Mesothelial cell of epicardium (in vitro differentiated cells): Measurements from ENCODE around the gene EPB41L4A. TPM values are rescaled to one million over a fixed set of nuclear protein-coding genes. Genes with fewer than 3 reads are reported as not detected.
A peak's percentile ranks its signal among the peaks of the same experiment; 100 is the strongest.
"Not testable (repeated sequence)": the region's sequence is repeated elsewhere in the genome, so short reads cannot be mapped to it uniquely, and the experiment has no call there.

Experiments used
- DNase-seq, 2 experiments: peaks; one replicate each; pipeline ENCODE4 v3.0.0; 2021; ENCODE audit warnings: low spot score in 2 of 2; ENCODE audit not compliant: unreplicated experiment in 2 of 2
- H3K27ac Mint-ChIP-seq: 2 replicates; pipeline ENCODE4 v1.8.0; 2021; ENCODE audit warnings: mixed read lengths
- H3K27me3 Mint-ChIP-seq: 2 replicates; pipeline ENCODE4 v1.8.0; 2021; ENCODE audit warnings: low read depth, mixed read lengths
- H3K36me3 Mint-ChIP-seq: 2 replicates; pipeline ENCODE4 v1.8.0; 2021; ENCODE audit warnings: mixed read lengths
- H3K4me1 Mint-ChIP-seq: 2 replicates; pipeline ENCODE4 v1.8.0; 2021; ENCODE audit warnings: mixed read lengths
- H3K4me3 Mint-ChIP-seq: 2 replicates; pipeline ENCODE4 v1.8.0; 2021; ENCODE audit warnings: mild to moderate bottlenecking, moderate library complexity, mixed read lengths
- H3K9me3 Mint-ChIP-seq: 2 replicates; pipeline ENCODE4 v1.8.0; 2021; ENCODE audit warnings: mixed read lengths
- total RNA-seq: library from RNA; stranded (reverse); gene quantifications from 3 replicates; pipeline ENCODE4 v1.2.1, GENCODE V29; 2021
- TF ChIP-seq, protein P1 (sequence below): fragments of 200-600 bp; sonication (generic); IDR thresholded peaks from one replicate; pipeline ENCODE4 v1.5.0; 2021; ENCODE audit warnings: antibody characterized with exemption; ENCODE audit not compliant: unreplicated experiment

The EPB41L4A gene
- total RNA-seq, 1 donor from 2014 or later, result 39.3 TPM

DNA sequence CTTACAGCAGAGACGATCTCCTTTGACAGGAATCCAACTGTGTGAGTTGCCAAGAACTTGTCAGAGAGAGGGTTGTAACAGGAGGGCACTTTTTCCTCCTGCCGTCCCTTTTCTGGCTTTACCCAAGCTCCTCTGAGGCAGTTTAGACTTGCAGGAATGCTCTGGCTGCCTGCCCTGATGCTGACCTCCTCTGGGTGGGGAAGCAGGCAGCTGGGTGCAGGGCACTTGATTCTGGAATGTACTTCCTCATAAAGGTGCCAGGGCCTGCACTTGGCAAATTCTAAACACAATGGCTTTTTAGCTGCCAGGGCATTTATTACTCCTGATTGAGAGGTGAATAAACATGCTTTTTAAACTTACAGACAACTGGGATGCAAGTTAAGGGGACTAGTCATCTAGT lies 190.4 kb downstream of the EPB41L4A start:
- no peak overlapping the region for H3K27ac Mint-ChIP-seq
- H3K9me3 Mint-ChIP-seq, result no peaks in the 10 kb centered on the region
- TF ChIP-seq, protein P1, sequence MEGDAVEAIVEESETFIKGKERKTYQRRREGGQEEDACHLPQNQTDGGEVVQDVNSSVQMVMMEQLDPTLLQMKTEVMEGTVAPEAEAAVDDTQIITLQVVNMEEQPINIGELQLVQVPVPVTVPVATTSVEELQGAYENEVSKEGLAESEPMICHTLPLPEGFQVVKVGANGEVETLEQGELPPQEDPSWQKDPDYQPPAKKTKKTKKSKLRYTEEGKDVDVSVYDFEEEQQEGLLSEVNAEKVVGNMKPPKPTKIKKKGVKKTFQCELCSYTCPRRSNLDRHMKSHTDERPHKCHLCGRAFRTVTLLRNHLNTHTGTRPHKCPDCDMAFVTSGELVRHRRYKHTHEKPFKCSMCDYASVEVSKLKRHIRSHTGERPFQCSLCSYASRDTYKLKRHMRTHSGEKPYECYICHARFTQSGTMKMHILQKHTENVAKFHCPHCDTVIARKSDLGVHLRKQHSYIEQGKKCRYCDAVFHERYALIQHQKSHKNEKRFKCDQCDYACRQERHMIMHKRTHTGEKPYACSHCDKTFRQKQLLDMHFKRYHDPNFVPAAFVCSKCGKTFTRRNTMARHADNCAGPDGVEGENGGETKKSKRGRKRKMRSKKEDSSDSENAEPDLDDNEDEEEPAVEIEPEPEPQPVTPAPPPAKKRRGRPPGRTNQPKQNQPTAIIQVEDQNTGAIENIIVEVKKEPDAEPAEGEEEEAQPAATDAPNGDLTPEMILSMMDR, result no peak
- H3K4me3 Mint-ChIP-seq, result peak overlapping the region; percentile 5
- peak; percentile 35 to 68 for DNase-seq
- peaks cover 7% of the 10 kb centered on the region for H3K36me3 Mint-ChIP-seq
- H3K4me1 Mint-ChIP-seq, result peaks cover 13% of the 10 kb centered on the region
- H3K27me3 Mint-ChIP-seq, result no peaks in the 10 kb centered on the region

DNA sequence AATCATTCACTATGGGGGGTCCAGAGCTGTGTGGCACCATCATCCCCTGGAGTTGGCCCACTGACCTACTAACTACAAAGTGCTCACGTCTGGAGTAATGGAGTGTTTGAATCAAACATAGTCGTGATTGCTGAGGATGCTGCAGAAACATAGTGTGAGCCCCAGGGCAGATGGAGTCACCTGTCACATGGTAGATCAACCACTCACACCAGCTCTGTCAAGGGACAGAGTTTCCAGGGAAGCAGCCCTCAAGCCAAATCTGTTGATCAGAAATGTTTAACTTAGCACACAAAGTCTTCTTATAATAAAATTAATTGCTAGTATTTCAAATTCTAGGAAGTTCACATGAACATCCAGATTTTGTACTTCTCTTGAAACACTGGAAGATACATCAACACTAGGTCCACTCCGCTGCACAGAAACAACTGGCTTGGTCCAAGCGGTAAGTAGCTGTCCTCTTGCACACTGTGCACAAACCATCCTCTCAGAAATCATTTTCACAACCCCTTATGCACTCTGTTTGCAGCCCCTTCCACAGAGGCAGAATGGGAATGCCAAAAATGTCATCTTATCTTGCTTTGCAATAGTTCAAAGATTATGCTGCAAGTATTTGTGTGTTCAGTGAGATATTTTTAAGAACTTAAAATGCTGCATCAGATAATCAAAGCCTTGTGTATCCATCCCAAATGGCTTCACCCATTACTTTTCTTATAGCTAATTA lies 191.0 kb downstream of the EPB41L4A start:
- H3K27ac Mint-ChIP-seq, result no peak overlapping the region
- peak overlapping the region; percentile 5 for H3K4me3 Mint-ChIP-seq

DNA sequence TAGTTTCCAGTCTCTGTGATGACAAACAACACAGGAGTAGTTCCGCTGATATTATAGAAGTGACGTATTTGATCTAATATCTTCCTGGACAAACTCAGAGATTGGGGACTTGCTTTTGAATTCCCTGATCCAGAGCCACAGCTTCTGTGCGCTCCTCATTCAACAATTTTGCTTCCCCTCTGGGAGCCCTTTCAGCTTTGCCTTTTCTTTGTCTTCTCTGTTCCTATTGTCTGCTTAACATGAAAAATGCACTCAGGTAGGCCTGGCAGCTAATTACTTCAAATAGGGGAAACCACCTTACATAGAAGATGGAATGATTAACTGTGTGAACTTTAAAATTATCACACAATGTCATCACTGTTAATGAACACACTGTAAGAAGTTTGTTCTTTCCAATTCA lies 192.9 kb downstream of the EPB41L4A start:
- Mint-ChIP-seq H3K4me3 (no peak overlapping the region), H3K27me3 (no peaks in the 10 kb centered on the region)
- DNase-seq, result no peak

More for the DNA sequence above, 191.0 kb downstream of the EPB41L4A start:
- DNase-seq, result no peak
- TF ChIP-seq, protein P1, result no peak
- H3K4me1 Mint-ChIP-seq, result peaks cover 17% of the 10 kb centered on the region
- no peaks in the 10 kb centered on the region for H3K9me3 Mint-ChIP-seq
- H3K27me3 Mint-ChIP-seq, result no peaks in the 10 kb centered on the region
- H3K36me3 Mint-ChIP-seq, result peaks cover 6% of the 10 kb centered on the region

DNA sequence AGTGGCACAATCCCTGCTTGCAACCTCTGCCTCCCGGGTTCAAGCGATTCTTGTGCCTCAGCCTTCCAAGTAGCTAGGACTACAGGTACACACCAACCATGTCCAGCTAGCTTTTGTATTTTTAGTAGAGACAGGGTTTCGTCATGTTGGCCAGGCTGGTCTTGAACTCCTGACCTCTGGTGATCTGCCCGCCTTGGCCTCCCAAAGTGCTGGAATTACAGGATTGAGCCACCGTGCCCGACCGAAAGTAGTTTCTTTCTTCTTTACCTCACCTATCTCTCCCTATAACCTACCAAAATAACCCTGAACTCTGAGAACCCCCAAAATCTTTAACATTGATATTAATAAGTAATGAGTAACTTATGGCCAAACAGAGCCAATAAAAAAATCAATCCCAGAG lies 196.1 kb downstream of the EPB41L4A start:
- not testable (repeated sequence) for H3K4me3 Mint-ChIP-seq, H3K36me3 Mint-ChIP-seq, DNase-seq, H3K9me3 Mint-ChIP-seq, H3K27me3 Mint-ChIP-seq
- Mint-ChIP-seq H3K4me1 (peaks cover 26% of the 10 kb centered on the region), H3K27ac (peak overlapping the region; percentile 61)

More for the DNA sequence above, 192.9 kb downstream of the EPB41L4A start:
- H3K36me3 Mint-ChIP-seq, result peaks cover 5% of the 10 kb centered on the region
- H3K4me1 Mint-ChIP-seq, result peaks cover 26% of the 10 kb centered on the region
- TF ChIP-seq, protein P1, result no peak
- no peaks in the 10 kb centered on the region for H3K9me3 Mint-ChIP-seq
- no peak overlapping the region for H3K27ac Mint-ChIP-seq

DNA sequence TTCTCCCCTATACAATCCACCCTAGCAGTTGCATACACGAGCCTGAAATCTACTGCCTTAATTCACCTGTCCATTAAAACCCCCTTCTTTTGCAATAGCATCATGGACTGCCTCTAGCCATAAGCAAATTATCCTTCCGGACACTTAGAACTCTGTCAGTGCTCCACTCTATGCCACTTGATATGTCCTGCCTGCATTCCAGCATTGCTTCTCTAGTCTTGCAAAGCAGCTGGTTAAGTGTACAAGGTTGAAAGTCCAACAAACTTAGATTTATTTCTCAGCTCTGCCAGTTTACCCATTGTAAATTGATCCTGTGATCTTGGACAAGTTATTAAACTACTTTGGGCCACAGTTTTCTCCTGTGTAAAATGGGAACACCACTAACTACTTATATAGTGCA lies 197.9 kb downstream of the EPB41L4A start:
- H3K4me1 Mint-ChIP-seq, result peaks cover 30% of the 10 kb centered on the region
- H3K9me3 Mint-ChIP-seq, result no peaks in the 10 kb centered on the region
- H3K27ac Mint-ChIP-seq, result peak overlapping the region; percentile 66
- no peaks in the 10 kb centered on the region for H3K36me3 Mint-ChIP-seq
- H3K4me3 Mint-ChIP-seq, result no peak overlapping the region
- DNase-seq, result no peak
- TF ChIP-seq, protein P1, result no peak
- no peaks in the 10 kb centered on the region for H3K27me3 Mint-ChIP-seq

DNA sequence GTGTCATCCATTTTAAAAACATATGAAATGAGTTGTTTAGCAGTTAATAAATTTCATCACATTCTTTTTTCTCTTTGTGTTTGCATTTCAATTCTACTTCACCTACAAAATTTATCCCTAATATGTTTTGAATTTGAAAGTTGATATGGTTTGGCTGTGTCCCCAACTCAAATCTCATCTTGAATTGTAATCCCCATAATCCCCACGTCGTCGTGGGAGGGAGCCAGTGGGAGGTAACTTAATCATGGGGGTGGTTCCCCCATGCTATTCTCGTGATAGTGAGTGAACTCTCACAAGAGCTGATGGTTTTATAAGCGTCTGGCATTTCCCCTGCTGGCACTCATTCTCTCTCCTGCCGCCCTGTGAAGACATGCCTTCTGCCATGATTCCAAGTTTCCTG lies 200.1 kb downstream of the EPB41L4A start:
- Mint-ChIP-seq H3K4me3 (no peak overlapping the region), H3K9me3 (no peaks in the 10 kb centered on the region), H3K27me3 (no peaks in the 10 kb centered on the region), H3K36me3 (no peaks in the 10 kb centered on the region), H3K27ac (no peak overlapping the region), H3K4me1 (peaks cover 34% of the 10 kb centered on the region)
- TF ChIP-seq, protein P1, result no peak
- no peak for DNase-seq
